A549 (cell line): Measurements from ENCODE around the gene KIFAP3. TPM values are rescaled to one million over a fixed set of nuclear protein-coding genes. Genes with fewer than 3 reads are reported as not detected.

Experiments used
- ATAC-seq, 2 experiments: fragments of 200-7000 bp in 1 of 2; fragments of >200 bp in 1 of 2; cut with Nextera tagmentation in 1 of 2; cut with Tn5 transposase in 1 of 2; 3 replicates each; pipeline versions ENCODE4 v1.8.0 to v1.9.1; 2018 to 2020; ENCODE audit warnings: mild to moderate bottlenecking in 1 of 2, moderate library complexity in 1 of 2
- CTCF ChIA-PET: fragments of 300-600 bp; sonication (Branson Sonifier 250); formaldehyde crosslinking; extraction: SDS; loops from one replicate; lab custom pipeline; 2021; ENCODE audit warnings: antibody characterized with exemption, inconsistent platforms; lab: Yijun Ruan, JAX
- POLR2A ChIA-PET: fragments of 350-600 bp; formaldehyde crosslinking; extraction: SDS; loops from one replicate; lab custom pipeline; 2021; ENCODE audit warnings: antibody characterized with exemption, inconsistent platforms; lab: Yijun Ruan, JAX
- DNase-seq, 2 experiments: peaks; one replicate each; pipeline versions ENCODE4 v3.0.0 to v3.0.0-alpha.2; 2011 to 2016; ENCODE audit warnings: low read depth in 1 of 2, low spot score in 1 of 2
- FAIRE-seq: peaks from 2 replicates; lab custom pipeline; 2011; peaks lifted over from hg19 to GRCh38; lab: Jason Lieb, UNC
- H3K27ac ChIP-seq, 2 experiments: fragments of >200 bp; sonication (Bioruptor Twin); formaldehyde crosslinking; 3 replicates each; pipeline ENCODE4 v1.5.1; 2016 to 2017
- H3K4me1 ChIP-seq: fragments of >200 bp; sonication (Bioruptor Twin); formaldehyde crosslinking; 3 replicates; pipeline ENCODE4 v1.6.1; 2016
- H3K4me2 ChIP-seq: fragments of >200 bp; sonication (Bioruptor Twin); formaldehyde crosslinking; 3 replicates; pipeline ENCODE4 v1.6.1; 2016
- H3K4me3 ChIP-seq: fragments of >200 bp; sonication (Bioruptor Twin); formaldehyde crosslinking; 3 replicates; pipeline ENCODE4 v1.5.1; 2016
- H3K9me3 ChIP-seq: fragments of >200 bp; sonication (Bioruptor Twin); formaldehyde crosslinking; 3 replicates; pipeline ENCODE4 v1.6.1; 2016
- BHLHE40 ChIP-seq: IDR thresholded peaks from 2 replicates; pipeline ENCODE4 v1.6.1; 2012; ENCODE audit warnings: low read depth, low read length, inconsistent platforms
- CBX2 ChIP-seq: fragments of 200-600 bp; sonication (generic); IDR thresholded peaks from 2 replicates; pipeline ENCODE4 v1.6.1; 2016; ENCODE audit warnings: low read depth, mild to moderate bottlenecking, borderline replicate concordance
- CBX8 ChIP-seq: fragments of 200-600 bp; sonication (generic); IDR thresholded peaks from 2 replicates; pipeline ENCODE4 v1.6.1; 2016
- CHD2 ChIP-seq: fragments of 150-350 bp; IDR thresholded peaks from 2 replicates; pipeline ENCODE4 v1.6.1; 2014; ENCODE audit warnings: low read length; ENCODE audit not compliant: partially characterized antibody
- EHMT2 ChIP-seq: fragments of 200-600 bp; sonication (generic); IDR thresholded peaks from 2 replicates; pipeline ENCODE4 v1.6.1; 2016; ENCODE audit warnings: antibody characterized with exemption, low read depth, mild to moderate bottlenecking, moderate library complexity
- EP300 ChIP-seq, 2 experiments: fragments of >200 bp; sonication (Bioruptor Twin); formaldehyde crosslinking; IDR thresholded peaks; 2 replicates in 1 of 2; 3 replicates in 1 of 2; pipeline ENCODE4 v1.6.1; 2016 to 2017
- FOXS1 ChIP-seq: fragments of 250-450 bp; sonication (Bioruptor Pico); IDR thresholded peaks from 2 replicates; pipeline ENCODE4 v1.5.0; 2020; ENCODE audit warnings: mild to moderate bottlenecking, moderate library complexity
- GATA3 ChIP-seq: IDR thresholded peaks from 2 replicates; pipeline ENCODE4 v1.6.1; 2012; ENCODE audit warnings: borderline replicate concordance
- HES2 ChIP-seq: fragments of >200 bp; sonication (Bioruptor Twin); formaldehyde crosslinking; IDR thresholded peaks from 2 replicates; pipeline ENCODE4 v1.6.1; 2016
- HMGXB4 ChIP-seq: fragments of 250-450 bp; sonication (Bioruptor Pico); IDR thresholded peaks from 2 replicates; pipeline ENCODE4 v1.5.0; 2021; ENCODE audit warnings: mild to moderate bottlenecking, moderate library complexity, borderline replicate concordance
- HOXA7 ChIP-seq: fragments of 250-450 bp; sonication (Bioruptor Pico); IDR thresholded peaks from 2 replicates; pipeline ENCODE4 v1.5.0; 2020; ENCODE audit warnings: mild to moderate bottlenecking, moderate library complexity
- JUNB ChIP-seq: fragments of >200 bp; sonication (Bioruptor Twin); formaldehyde crosslinking; IDR thresholded peaks from 2 replicates; pipeline ENCODE4 v1.6.1; 2016
- KDM1A ChIP-seq: fragments of 200-600 bp; sonication (generic); IDR thresholded peaks from 2 replicates; pipeline ENCODE4 v1.6.1; 2016; ENCODE audit warnings: low read depth, mild to moderate bottlenecking
- MAFK ChIP-seq: fragments of 450-650 bp; IDR thresholded peaks from 2 replicates; pipeline ENCODE4 v1.6.1; 2014; ENCODE audit not compliant: partially characterized antibody
- MAZ ChIP-seq: fragments of 150-350 bp; IDR thresholded peaks from 2 replicates; pipeline ENCODE4 v1.6.1; 2014; ENCODE audit warnings: antibody characterized with exemption, low read depth, low read length, borderline replicate concordance
- NPAS2 ChIP-seq: fragments of 250-450 bp; sonication (Bioruptor Pico); IDR thresholded peaks from 2 replicates; pipeline ENCODE4 v1.8.0; 2022; ENCODE audit warnings: mild to moderate bottlenecking, moderate library complexity, borderline replicate concordance
- PBX3 ChIP-seq: IDR thresholded peaks from 2 replicates; pipeline ENCODE4 v1.6.1; 2012
- POLR2A ChIP-seq: IDR thresholded peaks from 2 replicates; pipeline ENCODE4 v1.6.1; 2012; ENCODE audit warnings: mild to moderate bottlenecking, low read length
- RAD21 ChIP-seq, 2 experiments: fragments of >200 bp in 1 of 2; sonication (Bioruptor Twin) in 1 of 2; formaldehyde crosslinking in 1 of 2; IDR thresholded peaks in 1 of 2; conservative IDR thresholded peaks in 1 of 2; 2 replicates in 1 of 2; 3 replicates in 1 of 2; pipeline ENCODE4 v1.6.1; 2012 to 2018; ENCODE audit warnings: inconsistent platforms in 1 of 2
- RARB ChIP-seq: fragments of 250-450 bp; sonication (Bioruptor Pico); IDR thresholded peaks from 2 replicates; pipeline ENCODE4 v1.8.0; 2021; ENCODE audit warnings: mild to moderate bottlenecking, moderate library complexity
- RCOR1 ChIP-seq: fragments of 150-350 bp; IDR thresholded peaks from 2 replicates; pipeline ENCODE4 v1.6.1; 2014; ENCODE audit warnings: antibody characterized with exemption, low read length, low read depth
- TP53 ChIP-seq: fragments of 250-450 bp; sonication (Bioruptor Pico); IDR thresholded peaks from 2 replicates; pipeline ENCODE4 v1.5.0; 2021; ENCODE audit warnings: mild to moderate bottlenecking, moderate library complexity
- ZC3H11A ChIP-seq: fragments of 450-650 bp; IDR thresholded peaks from 2 replicates; pipeline ENCODE4 v1.6.1; 2014; ENCODE audit warnings: antibody characterized with exemption, mild to moderate bottlenecking
- ZFP36 ChIP-seq: fragments of 450-650 bp; IDR thresholded peaks from 2 replicates; pipeline ENCODE4 v1.6.1; 2014; ENCODE audit warnings: borderline replicate concordance; ENCODE audit not compliant: partially characterized antibody
- WGBS: methylation state at CpG from one replicate; pipeline ENCODE4 v1.1.6; 2017; ENCODE audit errors: missing lambda C conversion rate; 5-methylcytosine and 5-hydroxymethylcytosine counted together
- polyA plus RNA-seq, 4 experiments: library from polyadenylated mRNA; depleted of rRNA in 3 of 4; stranded (reverse); fragments of >200 nt; fragmentation: RNase III in 1 of 4; extraction: RNeasy Plus Mini Kit Qiagen cat#74134 plus additional on column Dnase treatment in 1 of 4; gene quantifications; 2 replicates in 3 of 4; 3 replicates in 1 of 4; pipeline ENCODE4 v1.2.3, GENCODE V29; 2011 to 2017
- TF ChIP-seq, protein P1 (sequence below): IDR thresholded peaks from 2 replicates; pipeline ENCODE4 v1.6.1; 2012
- TF ChIP-seq, protein P2 (sequence below): IDR thresholded peaks from 2 replicates; pipeline ENCODE4 v1.6.1; 2012; ENCODE audit warnings: low read depth, borderline replicate concordance
- TF ChIP-seq, protein P3 (sequence below): fragments of 250-450 bp; sonication (Bioruptor Pico); IDR thresholded peaks from 2 replicates; pipeline ENCODE4 v1.5.0; 2020; ENCODE audit warnings: low read depth, mild to moderate bottlenecking, moderate library complexity
- TF ChIP-seq, protein P4 (sequence below): fragments of >200 bp; sonication (Bioruptor Twin); formaldehyde crosslinking; IDR thresholded peaks from 3 replicates; pipeline ENCODE4 v1.6.1; 2016
- TF ChIP-seq, protein P5 (sequence below): fragments of >200 bp; sonication (Bioruptor Twin); formaldehyde crosslinking; IDR thresholded peaks from 3 replicates; pipeline ENCODE4 v1.5.1; 2016

The KIFAP3 gene
- polyA plus RNA-seq, 2 of the 4 experiments (the other 2 are of a cell fraction) = 11.7 to 19.0 TPM

- no peaks in the 10 kb centered on the region for H3K9me3 ChIP-seq
- ChIA-PET POLR2A (no interaction called here), CTCF (no interaction called here)
- ATAC-seq (no peak), DNase-seq (no peak), FAIRE-seq (no peak)
- WGBS = 93% methylated on average over 1 of the region's 1 CpG
- TF ChIP-seq RAD21 (conservative IDR thresholded peaks at IDR 0.05 in 1 of 2, IDR thresholded peaks at IDR 0.05 in 1 of 2) = no peak
- no peak for TF ChIP-seq KDM1A
- no peak for TF ChIP-seq ZC3H11A
- no peak for TF ChIP-seq HMGXB4 (CRISPR knock-in tag)
- TF ChIP-seq EP300 (IDR thresholded peaks at IDR 0.05) = no peak
- TF ChIP-seq HOXA7 (CRISPR knock-in tag) = no peak
- TF ChIP-seq RCOR1 = no peak
- TF ChIP-seq, protein P1, sequence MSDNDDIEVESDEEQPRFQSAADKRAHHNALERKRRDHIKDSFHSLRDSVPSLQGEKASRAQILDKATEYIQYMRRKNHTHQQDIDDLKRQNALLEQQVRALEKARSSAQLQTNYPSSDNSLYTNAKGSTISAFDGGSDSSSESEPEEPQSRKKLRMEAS = no peak
- TF ChIP-seq HES2 = no peak
- no peak for TF ChIP-seq EHMT2
- TF ChIP-seq GATA3 = no peak
- no peak for TF ChIP-seq FOXS1
- TF ChIP-seq, protein P2, sequence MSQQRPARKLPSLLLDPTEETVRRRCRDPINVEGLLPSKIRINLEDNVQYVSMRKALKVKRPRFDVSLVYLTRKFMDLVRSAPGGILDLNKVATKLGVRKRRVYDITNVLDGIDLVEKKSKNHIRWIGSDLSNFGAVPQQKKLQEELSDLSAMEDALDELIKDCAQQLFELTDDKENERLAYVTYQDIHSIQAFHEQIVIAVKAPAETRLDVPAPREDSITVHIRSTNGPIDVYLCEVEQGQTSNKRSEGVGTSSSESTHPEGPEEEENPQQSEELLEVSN = no peak
- no peak for TF ChIP-seq PBX3
- TF ChIP-seq JUNB = no peak
- TF ChIP-seq TP53 (CRISPR knock-in tag) = no peak
- TF ChIP-seq, protein P3, sequence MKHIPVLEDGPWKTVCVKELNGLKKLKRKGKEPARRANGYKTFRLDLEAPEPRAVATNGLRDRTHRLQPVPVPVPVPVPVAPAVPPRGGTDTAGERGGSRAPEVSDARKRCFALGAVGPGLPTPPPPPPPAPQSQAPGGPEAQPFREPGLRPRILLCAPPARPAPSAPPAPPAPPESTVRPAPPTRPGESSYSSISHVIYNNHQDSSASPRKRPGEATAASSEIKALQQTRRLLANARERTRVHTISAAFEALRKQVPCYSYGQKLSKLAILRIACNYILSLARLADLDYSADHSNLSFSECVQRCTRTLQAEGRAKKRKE (CRISPR knock-in tag) = no peak
- no peak for TF ChIP-seq NPAS2
- no peak for TF ChIP-seq BHLHE40
- TF ChIP-seq ZFP36 = no peak
- H3K27ac ChIP-seq = no peak overlapping the region
- H3K4me1 ChIP-seq = peaks cover 3% of the 10 kb centered on the region; the same call in 1 of the 3 replicates
- no peak overlapping the region for H3K4me3 ChIP-seq
- no peak overlapping the region for H3K4me2 ChIP-seq
Measured at GRCh38 chr1:169931795-169932231, 142.7 kb downstream of the KIFAP3 start.

DNA sequence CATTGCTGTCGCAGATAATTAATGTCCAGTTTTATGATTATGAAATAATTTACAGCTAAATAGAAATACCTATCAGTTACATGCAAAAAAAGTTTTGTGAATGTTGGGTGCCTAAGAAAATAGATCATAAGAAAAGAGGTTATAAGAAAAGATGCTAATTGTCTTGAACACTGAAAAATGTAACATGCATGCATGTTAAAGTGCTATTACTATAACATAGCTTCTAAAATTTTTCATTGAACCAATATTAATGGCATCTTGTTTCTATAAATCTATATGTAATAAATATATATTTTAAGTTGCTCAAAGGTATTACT is 145.3 kb downstream of the KIFAP3 start:
- CTCF ChIA-PET = interaction anchor here (0.8 to 2.5 kb wide), 12 partner anchors 13 to 1012 kb away, joined by 3 to 12 read pairs (median 3); partner anchors contain the start of gene KIFAP3
- Histone ChIP-seq H3K27ac (no peak overlapping the region), H3K4me2 (no peak overlapping the region), H3K9me3 (no peaks in the 10 kb centered on the region), H3K4me1 (no peaks in the 10 kb centered on the region; the same call in 2 of the 3 replicates), H3K4me3 (no peak overlapping the region)
- FAIRE-seq (no peak), DNase-seq (no peak), ATAC-seq (no peak)
- POLR2A ChIA-PET = no interaction called here
- TF ChIP-seq CHD2 = no peak
- TF ChIP-seq CBX8 = no peak
- no peak for TF ChIP-seq MAZ
- TF ChIP-seq CBX2 = no peak
- TF ChIP-seq POLR2A = no peak
- no peak for TF ChIP-seq MAFK
- TF ChIP-seq RARB (CRISPR knock-in tag) = no peak
- TF ChIP-seq, protein P2 = no peak
- TF ChIP-seq, protein P4, sequence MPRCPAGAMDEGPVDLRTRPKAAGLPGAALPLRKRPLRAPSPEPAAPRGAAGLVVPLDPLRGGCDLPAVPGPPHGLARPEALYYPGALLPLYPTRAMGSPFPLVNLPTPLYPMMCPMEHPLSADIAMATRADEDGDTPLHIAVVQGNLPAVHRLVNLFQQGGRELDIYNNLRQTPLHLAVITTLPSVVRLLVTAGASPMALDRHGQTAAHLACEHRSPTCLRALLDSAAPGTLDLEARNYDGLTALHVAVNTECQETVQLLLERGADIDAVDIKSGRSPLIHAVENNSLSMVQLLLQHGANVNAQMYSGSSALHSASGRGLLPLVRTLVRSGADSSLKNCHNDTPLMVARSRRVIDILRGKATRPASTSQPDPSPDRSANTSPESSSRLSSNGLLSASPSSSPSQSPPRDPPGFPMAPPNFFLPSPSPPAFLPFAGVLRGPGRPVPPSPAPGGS = no peak
- TF ChIP-seq, protein P5, sequence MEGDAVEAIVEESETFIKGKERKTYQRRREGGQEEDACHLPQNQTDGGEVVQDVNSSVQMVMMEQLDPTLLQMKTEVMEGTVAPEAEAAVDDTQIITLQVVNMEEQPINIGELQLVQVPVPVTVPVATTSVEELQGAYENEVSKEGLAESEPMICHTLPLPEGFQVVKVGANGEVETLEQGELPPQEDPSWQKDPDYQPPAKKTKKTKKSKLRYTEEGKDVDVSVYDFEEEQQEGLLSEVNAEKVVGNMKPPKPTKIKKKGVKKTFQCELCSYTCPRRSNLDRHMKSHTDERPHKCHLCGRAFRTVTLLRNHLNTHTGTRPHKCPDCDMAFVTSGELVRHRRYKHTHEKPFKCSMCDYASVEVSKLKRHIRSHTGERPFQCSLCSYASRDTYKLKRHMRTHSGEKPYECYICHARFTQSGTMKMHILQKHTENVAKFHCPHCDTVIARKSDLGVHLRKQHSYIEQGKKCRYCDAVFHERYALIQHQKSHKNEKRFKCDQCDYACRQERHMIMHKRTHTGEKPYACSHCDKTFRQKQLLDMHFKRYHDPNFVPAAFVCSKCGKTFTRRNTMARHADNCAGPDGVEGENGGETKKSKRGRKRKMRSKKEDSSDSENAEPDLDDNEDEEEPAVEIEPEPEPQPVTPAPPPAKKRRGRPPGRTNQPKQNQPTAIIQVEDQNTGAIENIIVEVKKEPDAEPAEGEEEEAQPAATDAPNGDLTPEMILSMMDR = no peak; the same call in 2 of the 3 replicates
- no peak for TF ChIP-seq GATA3
- 2% methylated on average over 1 of the region's 1 CpG for WGBS
